Vagina (tissue), 2 donors: ENCODE measurements around the gene LRRC74A.

Experiments
- POLR2A ChIP-seq, 2 donors: fragments of 450-650 bp; IDR thresholded peaks; one replicate each; pipeline ENCODE4 v1.6.1; 2017; ENCODE audit warnings: antibody characterized with exemption in 2 of 2, mild to moderate bottlenecking in 2 of 2, moderate library complexity in 2 of 2
- POLR2AphosphoS5 ChIP-seq, 2 donors: sonication (generic); formaldehyde crosslinking; IDR thresholded peaks; one replicate each; pipeline ENCODE4 v1.9.0; 2017; ENCODE audit warnings: antibody characterized with exemption in 2 of 2, mild to moderate bottlenecking in 2 of 2, low read depth in 1 of 2; ENCODE audit not compliant: insufficient read depth in 1 of 2
- TF ChIP-seq, protein P1 (sequence below), 3 experiments: fragments of 450-650 bp in 2 of 3; fragments of 200-600 bp in 1 of 3; sonication (generic) in 1 of 3; IDR thresholded peaks; one replicate each; pipeline ENCODE4 v1.5.1; 2017 to 2019; ENCODE audit warnings: antibody characterized with exemption in 3 of 3, mild to moderate bottlenecking in 2 of 3, moderate library complexity in 2 of 3

- TF ChIP-seq, protein P1, sequence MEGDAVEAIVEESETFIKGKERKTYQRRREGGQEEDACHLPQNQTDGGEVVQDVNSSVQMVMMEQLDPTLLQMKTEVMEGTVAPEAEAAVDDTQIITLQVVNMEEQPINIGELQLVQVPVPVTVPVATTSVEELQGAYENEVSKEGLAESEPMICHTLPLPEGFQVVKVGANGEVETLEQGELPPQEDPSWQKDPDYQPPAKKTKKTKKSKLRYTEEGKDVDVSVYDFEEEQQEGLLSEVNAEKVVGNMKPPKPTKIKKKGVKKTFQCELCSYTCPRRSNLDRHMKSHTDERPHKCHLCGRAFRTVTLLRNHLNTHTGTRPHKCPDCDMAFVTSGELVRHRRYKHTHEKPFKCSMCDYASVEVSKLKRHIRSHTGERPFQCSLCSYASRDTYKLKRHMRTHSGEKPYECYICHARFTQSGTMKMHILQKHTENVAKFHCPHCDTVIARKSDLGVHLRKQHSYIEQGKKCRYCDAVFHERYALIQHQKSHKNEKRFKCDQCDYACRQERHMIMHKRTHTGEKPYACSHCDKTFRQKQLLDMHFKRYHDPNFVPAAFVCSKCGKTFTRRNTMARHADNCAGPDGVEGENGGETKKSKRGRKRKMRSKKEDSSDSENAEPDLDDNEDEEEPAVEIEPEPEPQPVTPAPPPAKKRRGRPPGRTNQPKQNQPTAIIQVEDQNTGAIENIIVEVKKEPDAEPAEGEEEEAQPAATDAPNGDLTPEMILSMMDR (IDR thresholded peaks at IDR 0.05): no peak
- no peak for TF ChIP-seq POLR2A (IDR thresholded peaks at IDR 0.05)
- TF ChIP-seq POLR2AphosphoS5 (IDR thresholded peaks at IDR 0.05; ENCODE audit: insufficient read depth in 1 of 2, low read depth in 1 of 2): no peak
Measured at GRCh38 chr14:76808990-76809389, 17.2 kb upstream of the LRRC74A start.
